Right atrium auricular region (tissue), 2 donors: Measurements from ENCODE around the gene EYA4. TPM values are rescaled to one million over a fixed set of nuclear protein-coding genes. Genes with fewer than 3 reads are reported as not detected.
"Not testable (repeated sequence)": the region's sequence is repeated elsewhere in the genome, so short reads cannot be mapped to it uniquely, and the experiment has no call there.

Source experiments
- DNase-seq: peaks from one replicate; pipeline ENCODE4 v3.0.0-alpha.2; 2019; ENCODE audit warnings: low spot score
- H3K27ac ChIP-seq, 2 donors: fragments of 200-600 bp; sonication (generic); 1 replicate in 1 of 2; 2 replicates in 1 of 2; pipeline ENCODE4 v1.5.1; 2016 to 2019
- H3K27me3 ChIP-seq, 2 donors: fragments of 200-600 bp; sonication (generic); one replicate each; pipeline versions ENCODE4 v1.5.1 to v1.6.0; 2017 to 2019
- H3K36me3 ChIP-seq: fragments of 200-600 bp; sonication (generic); one replicate; pipeline ENCODE4 v1.5.1; 2016
- H3K4me1 ChIP-seq, 2 donors: fragments of 200-600 bp; sonication (generic); one replicate each; pipeline versions ENCODE4 v1.5.1 to v1.6.0; 2017 to 2019
- H3K4me3 ChIP-seq, 2 donors: fragments of 200-600 bp; sonication (generic); 1 replicate in 1 of 2; 2 replicates in 1 of 2; pipeline ENCODE4 v1.5.1; 2017 to 2019; ENCODE audit warnings: mild to moderate bottlenecking in 1 of 2, moderate library complexity in 1 of 2
- H3K9me3 ChIP-seq, 2 donors: fragments of 200-600 bp; sonication (generic); one replicate each; pipeline ENCODE4 v1.5.1; 2019
- CTCF ChIP-seq, 2 donors: fragments of 200-600 bp; sonication (generic); IDR thresholded peaks; one replicate each; pipeline ENCODE4 v1.5.1; 2019; ENCODE audit warnings: antibody characterized with exemption in 2 of 2
- total RNA-seq, 2 donors: library from RNA; depleted of rRNA; stranded (reverse); fragments of >200 nt; gene quantifications; one replicate each; pipeline ENCODE4 v1.1.0, GENCODE V29; 2016

Gene EYA4
- total RNA-seq, 2 donors from 2014 or later = 16.2 to 24.2 TPM

- peak overlapping the region in 1 of 2 donors; percentile 65 for H3K27ac ChIP-seq
- no peaks in the 10 kb centered on the region for H3K9me3 ChIP-seq
- TF ChIP-seq CTCF (IDR thresholded peaks at IDR 0.05) = no peak
- no peak overlapping the region for H3K4me3 ChIP-seq
- no peaks in the 10 kb centered on the region for H3K27me3 ChIP-seq
- peak; percentile 70 for DNase-seq
- no peaks in the 10 kb centered on the region for H3K36me3 ChIP-seq
- H3K4me1 ChIP-seq = peaks cover 0 to 19% of the 10 kb centered on the region in 2 donors
Observed at GRCh38 chr6:133551847-133552341, 310.7 kb downstream of the EYA4 start.

GRCh38 chr6:133553652-133554051, 312.5 kb downstream of the EYA4 start:
- H3K27ac ChIP-seq = no peak overlapping the region
- H3K4me3 ChIP-seq = no peak overlapping the region
- H3K27me3 ChIP-seq = no peaks in the 10 kb centered on the region
- peak; percentile 27 to 67 for TF ChIP-seq CTCF (IDR thresholded peaks at IDR 0.05)
- peaks cover 0 to 12% of the 10 kb centered on the region in 2 donors for H3K4me1 ChIP-seq
- no peak for DNase-seq
- H3K9me3 ChIP-seq = no peaks in the 10 kb centered on the region
- no peaks in the 10 kb centered on the region for H3K36me3 ChIP-seq

GRCh38 chr6:133554121-133554520, 313.0 kb downstream of the EYA4 start:
- not testable (repeated sequence) for H3K27me3 ChIP-seq, H3K4me3 ChIP-seq, H3K9me3 ChIP-seq, H3K27ac ChIP-seq, DNase-seq, H3K36me3 ChIP-seq
- H3K4me1 ChIP-seq = peaks cover 0 to 11% of the 10 kb centered on the region in 2 donors

GRCh38 chr6:133555685-133556084, 314.5 kb downstream of the EYA4 start:
- peaks cover 0 to 16% of the 10 kb centered on the region in 2 donors for H3K9me3 ChIP-seq
- no peaks in the 10 kb centered on the region for H3K27me3 ChIP-seq
- peaks cover 0 to 11% of the 10 kb centered on the region in 2 donors for H3K4me1 ChIP-seq
- H3K27ac ChIP-seq = no peak overlapping the region
- no peak for DNase-seq
- no peak overlapping the region for H3K4me3 ChIP-seq
- no peaks in the 10 kb centered on the region for H3K36me3 ChIP-seq
- TF ChIP-seq CTCF (IDR thresholded peaks at IDR 0.05) = no peak

GRCh38 chr6:133559926-133560325, 318.8 kb downstream of the EYA4 start:
- H3K4me1 ChIP-seq = no peaks in the 10 kb centered on the region
- H3K27me3 ChIP-seq = no peaks in the 10 kb centered on the region
- no peak for TF ChIP-seq CTCF (IDR thresholded peaks at IDR 0.05)
- no peak overlapping the region for H3K4me3 ChIP-seq
- H3K36me3 ChIP-seq = no peaks in the 10 kb centered on the region
- peaks cover 0 to 19% of the 10 kb centered on the region in 2 donors for H3K9me3 ChIP-seq
- H3K27ac ChIP-seq = no peak overlapping the region
- no peak for DNase-seq

GRCh38 chr6:133567636-133568035, 326.5 kb downstream of the EYA4 start:
- H3K27ac ChIP-seq = no peak overlapping the region
- no peak overlapping the region for H3K4me3 ChIP-seq
- no peaks in the 10 kb centered on the region for H3K27me3 ChIP-seq
- H3K9me3 ChIP-seq = no peaks in the 10 kb centered on the region
- H3K4me1 ChIP-seq = no peaks in the 10 kb centered on the region
- TF ChIP-seq CTCF (IDR thresholded peaks at IDR 0.05) = no peak
- H3K36me3 ChIP-seq = no peaks in the 10 kb centered on the region
- DNase-seq = no peak
